Renal pelvis (tissue), 4 donors: ENCODE measurements around the gene RNGTT. TPM values are rescaled to one million over a fixed set of nuclear protein-coding genes. Genes with fewer than 3 reads are reported as not detected.

Source experiments
- DNase-seq: peaks from one replicate; pipeline ENCODE4 v3.0.0-alpha.2; 2013
- polyA plus RNA-seq, 3 donors: library from polyadenylated mRNA; unstranded; fragments of 120-200 nt; gene quantifications; one replicate each; pipeline ENCODE4 v1.2.1, GENCODE V29; 2013; ENCODE audit not compliant: insufficient read length in 3 of 3

The RNGTT gene
- polyA plus RNA-seq, 3 donors = 13.6 to 16.1 (median 13.8) TPM

- DNase-seq = no peak
Observed at GRCh38 chr6:88561954-88562315, 401.5 kb downstream of the RNGTT start.

GRCh38 chr6:88561034-88561953 lies 402.1 kb downstream of the RNGTT start:
- no peak for DNase-seq

Other genes starting within 250 kb of the RNGTT start
- gene PNRC1, start 117.1 kb upstream of the RNGTT start, polyA plus RNA-seq = 100 to 1,000 TPM; 106 to 122 (median 110) TPM
- gene SRSF12, start 154.5 kb upstream of the RNGTT start, polyA plus RNA-seq = 10 to 100 TPM; 12.2 to 18.1 (median 17.5) TPM
- gene PM20D2, start 182.4 kb upstream of the RNGTT start, polyA plus RNA-seq = 10 to 100 TPM; 30.2 to 33.6 (median 32.7) TPM